ENCODE data around the gene LEMD2. TPM values are rescaled to one million over a fixed set of nuclear protein-coding genes. Genes with fewer than 3 reads are reported as not detected.

LEMD2 gene
- total RNA-seq, 1 experiment from 2014 or later, result 43.9 TPM

GRCh38 chr6:33816911-33817310 lies 28.0 kb upstream of the LEMD2 start:
- H3K4me2 ChIP-seq (ENCODE audit: low read length), result no peak overlapping the region
- CTCF ChIA-PET, result no interaction called here

GRCh38 chr6:33815854-33816253 lies 26.9 kb upstream of the LEMD2 start:
- ChIA-PET CTCF (interaction anchor here (2.2 kb wide), 1 partner anchor 239 kb away, joined by 4 read pairs; no protein-coding TSS in a partner anchor), RAD21 (ENCODE audit: low non-redundant PET in 1 of 2, low total read pairs in 2 of 2, uncharacterized antibody in 2 of 2, unreplicated experiment in 2 of 2) (no interaction called here), POLR2A (no interaction called here)
- no peak overlapping the region for H3K4me3 ChIP-seq (replicated peaks in 1 of 2; ENCODE audit: low read depth in 1 of 2, low read length in 2 of 2)
- H3K27me3 ChIP-seq (ENCODE audit: insufficient read depth, low read length), result peaks cover 30% of the 10 kb centered on the region
- no peaks in the 10 kb centered on the region for H4K20me1 ChIP-seq (ENCODE audit: insufficient read depth)
- no peak overlapping the region for H2AFZ ChIP-seq (ENCODE audit: low read depth, low read length, poor library complexity, severe bottlenecking)
- H3K79me2 ChIP-seq (ENCODE audit: insufficient read depth, low read length), result no peaks in the 10 kb centered on the region
- TF ChIP-seq POLR2A (IDR thresholded peaks at IDR 0.05; ENCODE audit: borderline replicate concordance, extremely low read depth, insufficient read depth, insufficient read length), result no peak
- peak; percentile 76 for TF ChIP-seq SP1 (IDR thresholded peaks at IDR 0.05; ENCODE audit: low read depth)
- H3K4me2 ChIP-seq (ENCODE audit: low read length), result peak overlapping the region; percentile 34
- peak; percentile 95 for ATAC-seq
- DNase-seq (ENCODE audit: low read depth, low spot score), result peak; percentile 32
- H3K27ac ChIP-seq (ENCODE audit: low read depth, low read length), result no peak overlapping the region
- intact Hi-C loops (cut with micrococcal nuclease), result no loop called here
- no peaks in the 10 kb centered on the region for H3K9me2 ChIP-seq (ENCODE audit: insufficient read depth)
- H3K9me3 ChIP-seq (ENCODE audit: control insufficient read depth in 1 of 2, insufficient read depth in 1 of 2, low read depth in 1 of 2, low read length in 2 of 2), result no peaks in the 10 kb centered on the region
- no peaks in the 10 kb centered on the region for H3K36me3 ChIP-seq (ENCODE audit: control insufficient read depth in 1 of 2, insufficient read depth in 2 of 2, low read length in 2 of 2)
- no peaks in the 10 kb centered on the region for H3K4me1 ChIP-seq (ENCODE audit: control insufficient read depth in 1 of 2, insufficient read depth in 2 of 2, low read length in 2 of 2)
- H3K9ac ChIP-seq (ENCODE audit: low read length), result no peak overlapping the region
- BruUV-seq (replicated peaks), result no TSS peak

More at GRCh38 chr6:33816911-33817310, 28.0 kb upstream of the LEMD2 start:
- Histone ChIP-seq H3K4me3 (replicated peaks in 1 of 2; ENCODE audit: low read depth in 1 of 2, low read length in 2 of 2) (no peak overlapping the region), H3K9ac (ENCODE audit: low read length) (no peak overlapping the region), H4K20me1 (ENCODE audit: insufficient read depth) (no peaks in the 10 kb centered on the region), H3K9me2 (ENCODE audit: insufficient read depth) (no peaks in the 10 kb centered on the region), H3K79me2 (ENCODE audit: insufficient read depth, low read length) (no peaks in the 10 kb centered on the region), H3K4me1 (ENCODE audit: control insufficient read depth in 1 of 2, insufficient read depth in 2 of 2, low read length in 2 of 2) (no peaks in the 10 kb centered on the region), H3K27ac (ENCODE audit: low read depth, low read length) (no peak overlapping the region), H2AFZ (ENCODE audit: low read depth, low read length, poor library complexity, severe bottlenecking) (no peak overlapping the region), H3K9me3 (ENCODE audit: control insufficient read depth in 1 of 2, insufficient read depth in 1 of 2, low read depth in 1 of 2, low read length in 2 of 2) (no peaks in the 10 kb centered on the region), H3K27me3 (ENCODE audit: insufficient read depth, low read length) (peaks cover 19% of the 10 kb centered on the region), H3K36me3 (ENCODE audit: control insufficient read depth in 1 of 2, insufficient read depth in 2 of 2, low read length in 2 of 2) (no peaks in the 10 kb centered on the region)
- no TSS peak for BruUV-seq (replicated peaks)
- TF ChIP-seq ELF1 (IDR thresholded peaks at IDR 0.05; ENCODE audit: borderline replicate concordance, low read depth) (no peak), SP1 (IDR thresholded peaks at IDR 0.05; ENCODE audit: low read depth) (no peak), POLR2AphosphoS5 (IDR thresholded peaks at IDR 0.05; ENCODE audit: low read depth, low read length) (no peak), EZH2 (IDR thresholded peaks at IDR 0.05) (no peak), ZFX (IDR thresholded peaks at IDR 0.05) (no peak)
- ChIA-PET POLR2A (no interaction called here), RAD21 (ENCODE audit: low non-redundant PET in 1 of 2, low total read pairs in 2 of 2, uncharacterized antibody in 2 of 2, unreplicated experiment in 2 of 2) (no interaction called here)
- no peak for DNase-seq (ENCODE audit: low read depth, low spot score)
- ATAC-seq, result no peak
- intact Hi-C loops (cut with micrococcal nuclease), result no loop called here
